BE2C (cell line): ENCODE data around the gene GEMIN2.
"Not testable (repeated sequence)": the region's sequence is repeated elsewhere in the genome, so short reads cannot be mapped to it uniquely, and the experiment has no call there.

ENCODE experiments used
- DNase-seq: peaks from one replicate; pipeline ENCODE4 v3.0.0-alpha.2; 2020
- H3K27me3 ChIP-seq: fragments of 250-450 bp; sonication (Bioruptor Pico); 2 replicates; pipeline ENCODE4 v1.5.1; 2020; ENCODE audit warnings: mild to moderate bottlenecking
- H3K36me3 ChIP-seq: fragments of 250-450 bp; sonication (Bioruptor Pico); 2 replicates; pipeline ENCODE4 v1.5.1; 2020; ENCODE audit warnings: mild to moderate bottlenecking
- H3K4me1 ChIP-seq: fragments of 250-450 bp; sonication (Bioruptor Pico); 2 replicates; pipeline ENCODE4 v1.5.1; 2020
- H3K4me3 ChIP-seq: 2 replicates; pipeline ENCODE4 v1.5.1; 2011; ENCODE audit warnings: low read depth, low read length
- H3K9me3 ChIP-seq: fragments of 250-450 bp; sonication (Bioruptor Pico); 2 replicates; pipeline ENCODE4 v1.5.1; 2020
- TF ChIP-seq, protein P1 (sequence below): IDR thresholded peaks from 2 replicates; pipeline ENCODE4 v1.5.1; 2012; ENCODE audit warnings: mild to moderate bottlenecking, low read depth, low read length

Gene GEMIN2

DNA sequence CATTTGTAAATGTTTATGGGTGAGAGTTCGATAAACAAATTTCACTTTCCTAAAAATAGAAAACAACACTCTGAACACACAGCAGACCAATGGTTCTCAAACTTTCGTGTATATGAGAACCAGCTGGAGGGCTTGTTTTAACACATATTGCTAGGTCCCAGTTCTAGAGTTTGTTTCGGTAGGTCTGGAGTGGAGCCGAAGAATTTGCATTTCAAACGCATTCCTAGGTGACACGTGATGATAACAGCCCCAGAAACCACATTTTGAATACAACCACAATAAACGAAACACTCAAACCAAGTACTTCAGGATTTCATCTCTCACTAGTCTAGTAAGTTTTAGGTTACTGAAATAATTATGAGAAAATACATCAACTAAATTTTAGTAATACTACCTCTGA lies 28.2 kb upstream of the GEMIN2 start:
- DNase-seq, result no peak
- H3K36me3 ChIP-seq, result peaks cover 35% of the 10 kb centered on the region

DNA sequence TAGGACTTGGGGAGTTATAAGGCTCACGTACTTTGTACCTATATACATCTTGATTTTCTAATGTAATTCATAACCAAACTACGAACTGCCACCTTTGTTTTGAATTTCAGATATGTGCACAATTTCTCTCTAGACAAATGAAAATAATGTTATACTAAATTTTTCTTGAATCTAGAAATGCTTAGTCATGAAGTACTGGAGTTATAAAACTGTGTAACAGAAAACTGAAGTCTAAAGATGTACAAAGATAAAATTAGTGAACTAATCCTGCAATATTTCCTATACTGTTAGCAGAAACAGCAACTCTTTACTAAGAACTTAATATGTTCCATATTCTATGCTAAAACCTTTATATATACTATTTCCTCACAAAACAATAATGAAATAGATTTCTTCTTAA lies 26.6 kb upstream of the GEMIN2 start:
- Histone ChIP-seq H3K27me3 (no peaks in the 10 kb centered on the region), H3K9me3 (no peaks in the 10 kb centered on the region), H3K4me1 (no peaks in the 10 kb centered on the region), H3K4me3 (no peak overlapping the region), H3K36me3 (peaks cover 46% of the 10 kb centered on the region)
- DNase-seq, result no peak
- TF ChIP-seq, protein P1, sequence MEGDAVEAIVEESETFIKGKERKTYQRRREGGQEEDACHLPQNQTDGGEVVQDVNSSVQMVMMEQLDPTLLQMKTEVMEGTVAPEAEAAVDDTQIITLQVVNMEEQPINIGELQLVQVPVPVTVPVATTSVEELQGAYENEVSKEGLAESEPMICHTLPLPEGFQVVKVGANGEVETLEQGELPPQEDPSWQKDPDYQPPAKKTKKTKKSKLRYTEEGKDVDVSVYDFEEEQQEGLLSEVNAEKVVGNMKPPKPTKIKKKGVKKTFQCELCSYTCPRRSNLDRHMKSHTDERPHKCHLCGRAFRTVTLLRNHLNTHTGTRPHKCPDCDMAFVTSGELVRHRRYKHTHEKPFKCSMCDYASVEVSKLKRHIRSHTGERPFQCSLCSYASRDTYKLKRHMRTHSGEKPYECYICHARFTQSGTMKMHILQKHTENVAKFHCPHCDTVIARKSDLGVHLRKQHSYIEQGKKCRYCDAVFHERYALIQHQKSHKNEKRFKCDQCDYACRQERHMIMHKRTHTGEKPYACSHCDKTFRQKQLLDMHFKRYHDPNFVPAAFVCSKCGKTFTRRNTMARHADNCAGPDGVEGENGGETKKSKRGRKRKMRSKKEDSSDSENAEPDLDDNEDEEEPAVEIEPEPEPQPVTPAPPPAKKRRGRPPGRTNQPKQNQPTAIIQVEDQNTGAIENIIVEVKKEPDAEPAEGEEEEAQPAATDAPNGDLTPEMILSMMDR, result no peak

More for the DNA sequence above, 28.2 kb upstream of the GEMIN2 start:
- no peaks in the 10 kb centered on the region for H3K27me3 ChIP-seq
- no peaks in the 10 kb centered on the region for H3K9me3 ChIP-seq
- H3K4me1 ChIP-seq, result no peaks in the 10 kb centered on the region
- TF ChIP-seq, protein P1, result no peak
- no peak overlapping the region for H3K4me3 ChIP-seq

DNA sequence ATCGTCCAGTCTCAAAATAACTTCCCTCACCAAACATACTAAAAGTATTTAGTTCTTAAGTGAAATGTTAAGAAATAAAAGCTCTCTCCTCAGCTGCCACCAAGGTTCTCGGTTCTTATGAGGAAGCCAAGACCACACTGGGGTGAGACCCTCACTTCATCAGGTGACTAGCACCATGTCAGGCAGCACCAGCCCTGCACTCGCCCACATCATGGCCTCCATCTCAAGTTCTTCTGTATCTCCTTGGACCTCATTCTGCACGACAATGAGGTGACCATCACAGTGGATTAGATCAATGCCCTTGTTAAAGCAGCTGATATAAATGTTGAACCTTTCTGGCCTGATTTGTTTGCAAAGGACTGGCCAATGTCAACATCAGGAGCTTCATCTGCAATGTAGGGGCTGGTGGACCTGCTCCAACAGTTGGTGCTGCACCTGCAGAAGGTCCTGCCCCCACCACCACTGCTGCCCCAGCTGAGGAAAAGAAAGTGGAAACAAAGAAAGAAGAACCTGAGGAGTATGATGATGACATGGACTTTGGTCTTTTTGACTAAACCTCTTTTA lies 23.5 kb upstream of the GEMIN2 start:
- no peak for DNase-seq
- no peak overlapping the region for H3K4me3 ChIP-seq
- H3K27me3 ChIP-seq, result no peaks in the 10 kb centered on the region
- H3K9me3 ChIP-seq, result no peaks in the 10 kb centered on the region
- H3K4me1 ChIP-seq, result no peaks in the 10 kb centered on the region
- peaks cover 55% of the 10 kb centered on the region for H3K36me3 ChIP-seq
- TF ChIP-seq, protein P1, result no peak

DNA sequence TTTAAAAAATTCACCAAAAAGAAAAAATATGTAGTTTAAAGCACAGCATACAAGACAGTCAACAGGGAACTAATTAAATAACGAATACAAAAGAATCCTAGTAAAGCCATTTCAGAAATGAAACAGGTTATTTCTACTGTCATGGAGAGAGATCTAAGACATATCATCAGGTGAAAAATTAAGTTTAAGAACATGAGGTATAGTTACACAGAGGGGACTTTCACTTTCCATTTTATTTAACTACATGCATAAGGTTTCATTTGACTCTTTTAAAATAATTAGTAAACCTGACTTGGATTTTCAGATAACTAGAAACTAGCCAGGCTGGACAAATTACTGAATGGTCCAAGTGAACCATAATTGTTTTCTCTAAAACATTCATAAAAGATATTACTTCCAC lies 22.4 kb upstream of the GEMIN2 start:
- TF ChIP-seq, protein P1, result no peak
- DNase-seq, result no peak
- Histone ChIP-seq H3K4me1 (no peaks in the 10 kb centered on the region), H3K4me3 (no peak overlapping the region), H3K27me3 (no peaks in the 10 kb centered on the region), H3K36me3 (peaks cover 56% of the 10 kb centered on the region), H3K9me3 (no peaks in the 10 kb centered on the region)

DNA sequence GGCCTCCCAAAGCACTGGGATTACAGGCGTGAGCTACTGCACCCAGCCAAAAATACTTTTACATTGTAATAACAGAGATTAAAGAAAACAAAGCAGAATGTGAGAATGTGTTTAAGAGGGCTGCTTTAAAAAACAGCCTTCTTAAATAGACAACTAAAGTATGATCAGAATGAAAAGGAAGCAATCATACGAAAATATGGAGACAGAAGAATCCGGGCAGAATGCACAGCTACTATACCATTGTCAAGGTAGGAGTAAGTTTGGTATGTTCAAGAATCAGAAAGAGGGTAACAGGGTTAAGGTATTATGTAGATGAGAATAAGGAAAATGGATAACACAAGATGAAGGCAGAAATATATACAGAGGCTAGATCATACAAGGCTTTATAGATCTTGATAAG lies 19.6 kb upstream of the GEMIN2 start:
- H3K36me3 ChIP-seq, result peaks cover 47% of the 10 kb centered on the region
- no peaks in the 10 kb centered on the region for H3K9me3 ChIP-seq

DNA sequence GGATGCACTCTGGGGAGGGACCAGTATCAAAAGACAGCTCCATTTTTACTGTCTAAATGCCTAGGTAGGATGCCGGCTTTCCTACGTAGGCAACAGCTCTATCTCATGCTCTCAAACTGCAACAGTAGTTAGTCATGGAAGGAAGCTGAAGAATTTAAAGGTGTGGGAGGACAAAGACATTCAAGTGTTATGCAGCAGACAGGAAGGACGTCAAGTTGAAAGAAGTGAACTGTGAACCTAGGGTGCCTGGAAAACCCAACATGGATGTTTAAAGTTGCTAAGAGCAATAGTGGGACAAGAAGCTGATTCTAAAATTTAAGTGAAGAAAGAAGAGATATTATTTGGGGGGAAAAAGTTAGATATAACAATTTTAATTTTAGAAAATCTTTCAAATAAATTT lies 17.0 kb upstream of the GEMIN2 start:
- Histone ChIP-seq H3K4me1 (no peaks in the 10 kb centered on the region), H3K9me3 (no peaks in the 10 kb centered on the region), H3K36me3 (peaks cover 31% of the 10 kb centered on the region), H3K27me3 (no peaks in the 10 kb centered on the region), H3K4me3 (no peak overlapping the region)
- DNase-seq, result no peak
- TF ChIP-seq, protein P1, result no peak

More for the DNA sequence above, 19.6 kb upstream of the GEMIN2 start:
- H3K27me3 ChIP-seq, result no peaks in the 10 kb centered on the region
- DNase-seq, result no peak
- no peaks in the 10 kb centered on the region for H3K4me1 ChIP-seq
- H3K4me3 ChIP-seq, result no peak overlapping the region
- TF ChIP-seq, protein P1, result no peak

DNA sequence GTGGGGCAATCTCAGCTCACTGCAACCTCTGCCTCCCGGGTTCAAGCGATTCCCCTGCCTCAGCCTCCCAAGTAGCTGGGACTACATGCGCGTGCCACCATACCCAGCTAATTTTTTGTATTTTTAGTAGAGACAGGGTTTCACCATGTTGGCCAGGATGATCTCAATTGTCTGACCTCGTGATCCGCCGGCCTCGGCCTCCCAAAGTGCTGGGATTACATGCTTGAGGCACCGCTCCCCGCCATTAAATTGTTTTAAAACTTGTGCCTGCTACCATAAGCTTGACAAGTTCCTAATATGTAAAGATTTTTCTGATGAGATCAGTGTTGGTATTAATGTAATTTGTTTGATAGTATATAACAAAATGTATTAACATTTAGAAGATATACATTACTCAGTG lies 14.9 kb upstream of the GEMIN2 start:
- peaks cover 17% of the 10 kb centered on the region for H3K36me3 ChIP-seq
- H3K27me3 ChIP-seq, H3K4me3 ChIP-seq, H3K4me1 ChIP-seq, H3K9me3 ChIP-seq, DNase-seq: not testable (repeated sequence)
